LNCAP (cell line): ENCODE data around the gene MAB21L2.

Experiments used
- TF ChIP-seq, protein P1 (sequence below): fragments of 450-650 bp; IDR thresholded peaks from 2 replicates; pipeline ENCODE4 v1.5.1; 2017; ENCODE audit warnings: mild to moderate bottlenecking

Gene MAB21L2

GRCh38 chr4:150570862-150571261 lies 11.1 kb upstream of the MAB21L2 start:
- TF ChIP-seq, protein P1, sequence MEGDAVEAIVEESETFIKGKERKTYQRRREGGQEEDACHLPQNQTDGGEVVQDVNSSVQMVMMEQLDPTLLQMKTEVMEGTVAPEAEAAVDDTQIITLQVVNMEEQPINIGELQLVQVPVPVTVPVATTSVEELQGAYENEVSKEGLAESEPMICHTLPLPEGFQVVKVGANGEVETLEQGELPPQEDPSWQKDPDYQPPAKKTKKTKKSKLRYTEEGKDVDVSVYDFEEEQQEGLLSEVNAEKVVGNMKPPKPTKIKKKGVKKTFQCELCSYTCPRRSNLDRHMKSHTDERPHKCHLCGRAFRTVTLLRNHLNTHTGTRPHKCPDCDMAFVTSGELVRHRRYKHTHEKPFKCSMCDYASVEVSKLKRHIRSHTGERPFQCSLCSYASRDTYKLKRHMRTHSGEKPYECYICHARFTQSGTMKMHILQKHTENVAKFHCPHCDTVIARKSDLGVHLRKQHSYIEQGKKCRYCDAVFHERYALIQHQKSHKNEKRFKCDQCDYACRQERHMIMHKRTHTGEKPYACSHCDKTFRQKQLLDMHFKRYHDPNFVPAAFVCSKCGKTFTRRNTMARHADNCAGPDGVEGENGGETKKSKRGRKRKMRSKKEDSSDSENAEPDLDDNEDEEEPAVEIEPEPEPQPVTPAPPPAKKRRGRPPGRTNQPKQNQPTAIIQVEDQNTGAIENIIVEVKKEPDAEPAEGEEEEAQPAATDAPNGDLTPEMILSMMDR, result no peak

GRCh38 chr4:150572704-150573504 lies 9.0 kb upstream of the MAB21L2 start:
- TF ChIP-seq, protein P1, result no peak

GRCh38 chr4:150573534-150573933 lies 8.4 kb upstream of the MAB21L2 start:
- TF ChIP-seq, protein P1, result no peak

DNA sequence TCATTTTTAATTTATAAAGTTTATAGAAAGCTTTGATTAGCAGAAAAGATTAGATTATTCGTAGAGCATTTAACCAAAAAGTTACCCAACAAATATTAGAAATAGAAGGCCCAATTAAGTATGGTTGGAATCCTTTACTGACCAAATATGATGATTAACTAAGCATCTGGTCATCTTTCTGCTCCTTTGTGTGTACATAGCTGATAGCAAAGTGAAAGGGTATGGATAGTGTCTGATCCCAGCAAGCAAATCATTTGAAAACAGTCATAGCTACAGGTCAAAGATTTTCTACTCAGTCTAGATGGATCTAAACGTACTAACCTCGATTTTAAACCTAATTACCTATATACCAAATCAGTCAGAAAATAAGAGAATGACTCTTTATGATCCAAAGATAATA lies 7.3 kb upstream of the MAB21L2 start:
- TF ChIP-seq, protein P1, result no peak

DNA sequence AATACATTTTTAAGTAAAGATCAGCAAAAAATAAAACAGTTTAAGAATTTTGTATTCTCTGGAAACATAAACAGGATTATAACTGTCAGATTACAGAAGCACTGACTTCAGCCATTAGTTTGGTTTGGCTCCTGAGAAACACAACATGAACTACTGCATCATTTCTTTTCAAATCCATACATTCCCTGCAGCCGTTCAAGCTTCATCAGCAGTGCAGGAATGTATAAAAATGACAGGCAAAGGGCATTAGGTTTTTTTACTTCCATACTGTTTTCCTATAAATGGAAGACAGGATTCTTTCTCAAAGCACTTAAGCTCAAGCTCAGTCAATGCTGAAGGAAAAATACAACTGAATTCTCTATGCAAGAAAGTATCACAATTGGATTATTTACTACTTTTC lies 4.2 kb upstream of the MAB21L2 start:
- TF ChIP-seq, protein P1, result no peak

DNA sequence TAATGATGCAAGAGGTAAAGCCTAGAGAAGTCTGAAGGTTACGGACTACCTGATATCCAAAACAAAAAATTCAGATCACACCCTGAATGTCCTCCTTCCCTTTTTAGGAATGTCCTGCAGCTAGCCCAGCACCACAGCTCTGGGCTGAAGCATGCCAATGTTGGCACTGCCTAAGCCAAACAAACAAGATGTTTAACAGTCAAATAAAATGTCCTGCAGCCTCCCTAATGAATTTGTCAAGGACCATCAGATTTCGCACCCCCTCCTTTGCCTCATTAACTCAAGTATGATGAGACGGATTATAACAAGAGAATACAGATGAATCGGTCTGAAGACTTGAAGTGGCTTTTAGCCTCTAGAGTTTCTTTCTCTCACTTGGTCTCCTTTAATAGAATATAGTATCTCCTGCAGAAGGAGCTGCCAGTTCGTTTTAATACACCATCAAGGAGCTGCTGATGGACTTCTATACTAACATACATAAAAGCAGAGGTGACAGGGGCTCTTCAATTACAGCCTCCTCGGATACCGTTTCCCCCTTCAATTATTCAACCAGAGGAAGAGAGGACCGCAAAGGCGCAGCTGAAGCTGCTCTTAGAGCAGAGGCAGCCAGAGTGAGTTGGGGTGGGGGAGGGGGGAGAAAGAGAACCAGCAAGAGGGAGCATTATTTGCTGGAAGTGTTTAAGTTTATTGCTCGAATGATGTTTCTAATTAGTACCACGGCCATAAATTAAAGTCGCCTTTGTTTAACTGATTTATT lies 3.0 kb upstream of the MAB21L2 start:
- TF ChIP-seq, protein P1, result no peak

DNA sequence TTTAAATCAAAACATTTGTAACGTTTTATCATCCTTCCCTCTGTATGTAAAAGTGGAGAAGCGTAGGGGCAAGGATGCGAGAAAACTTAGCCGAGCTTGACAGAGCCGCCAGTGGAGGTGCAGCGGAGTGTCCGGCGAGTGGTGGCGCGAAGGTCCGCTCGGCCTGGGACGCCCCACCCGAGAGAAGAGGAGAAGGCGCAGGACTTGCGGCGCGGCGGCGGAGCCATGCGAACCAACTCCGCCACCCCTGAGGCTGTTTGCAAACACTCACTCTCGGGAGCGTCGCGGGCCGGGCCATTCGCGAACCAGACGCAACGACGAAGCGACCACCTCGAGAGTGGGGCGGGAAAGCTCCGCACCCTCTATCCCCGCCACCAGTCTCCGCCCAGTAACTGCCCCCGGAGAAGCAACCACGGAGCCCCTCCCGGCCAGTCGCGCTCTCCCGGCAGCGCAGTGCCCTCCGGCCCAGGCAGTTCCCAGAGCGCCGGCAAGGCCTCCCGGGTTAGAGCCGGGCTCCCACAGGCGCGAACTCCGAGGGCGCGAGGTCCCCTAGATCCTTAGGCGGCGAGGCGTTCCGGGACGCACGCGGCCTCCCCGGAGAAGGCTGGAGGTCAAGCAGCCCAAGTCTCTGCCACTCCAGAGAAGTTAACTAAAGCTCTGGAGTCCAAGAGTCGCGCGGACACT lies 2.3 kb upstream of the MAB21L2 start:
- TF ChIP-seq, protein P1, result no peak
